ENCODE data around the gene TARS1.

The TARS1 gene

GRCh38 chr5:33440482-33441240 lies at the start of gene TARS1:
TARS1 (plus strand) TSS chr5:33440965; CDS start chr5:33441087, 122 bp downstream.
- Histone ChIP-seq H3K4me3 (ENCODE audit: low read length) (peak within 1 kb of the TSS; percentile 98), H3K4me1 (ENCODE audit: control insufficient read depth, insufficient read depth, low read length) (peaks cover 24% of the 10 kb centered on the region), H3K9ac (ENCODE audit: low read length) (peak within 1 kb of the TSS; percentile 96)

DNA sequence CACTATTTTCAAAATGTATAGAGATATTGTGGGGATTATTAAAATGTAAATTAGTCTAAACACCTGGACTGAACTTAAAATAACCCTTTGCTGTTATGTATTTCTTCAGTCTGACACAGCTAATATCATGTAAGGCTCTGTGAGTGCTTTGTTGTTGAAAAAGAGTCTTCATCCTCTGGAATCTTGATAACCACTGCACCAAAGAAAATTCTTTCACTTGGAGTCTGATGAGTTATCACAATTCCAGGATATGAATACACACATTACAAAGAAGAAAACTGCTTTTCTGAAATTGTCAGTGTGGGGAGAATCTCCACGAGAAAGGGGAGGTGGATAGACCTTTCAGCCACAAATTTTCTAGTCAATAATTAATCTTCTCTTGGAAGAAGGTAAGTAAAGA lies 42.3 kb upstream of the TARS1 start:
- no peak overlapping the region for H3K9ac ChIP-seq (ENCODE audit: low read length)
- H3K27me3 ChIP-seq (ENCODE audit: control insufficient read depth, insufficient read depth, low read length), result no peaks in the 10 kb centered on the region
- H3K27ac ChIP-seq (ENCODE audit: low read depth, low read length), result no peak overlapping the region
- no peaks in the 10 kb centered on the region for H3K36me3 ChIP-seq (ENCODE audit: control insufficient read depth, insufficient read depth, low read length)
- no peak overlapping the region for H3K4me3 ChIP-seq (ENCODE audit: low read length)
- H3K4me1 ChIP-seq (ENCODE audit: control insufficient read depth, insufficient read depth, low read length), result peaks cover 4% of the 10 kb centered on the region

More at GRCh38 chr5:33440482-33441240, at the start of gene TARS1:
- H3K36me3 ChIP-seq (ENCODE audit: control insufficient read depth, insufficient read depth, low read length), result no peaks in the 10 kb centered on the region
- H3K27ac ChIP-seq (ENCODE audit: low read depth, low read length), result peak within 1 kb of the TSS; percentile 99
- H3K27me3 ChIP-seq (ENCODE audit: control insufficient read depth, insufficient read depth, low read length), result no peaks in the 10 kb centered on the region

DNA sequence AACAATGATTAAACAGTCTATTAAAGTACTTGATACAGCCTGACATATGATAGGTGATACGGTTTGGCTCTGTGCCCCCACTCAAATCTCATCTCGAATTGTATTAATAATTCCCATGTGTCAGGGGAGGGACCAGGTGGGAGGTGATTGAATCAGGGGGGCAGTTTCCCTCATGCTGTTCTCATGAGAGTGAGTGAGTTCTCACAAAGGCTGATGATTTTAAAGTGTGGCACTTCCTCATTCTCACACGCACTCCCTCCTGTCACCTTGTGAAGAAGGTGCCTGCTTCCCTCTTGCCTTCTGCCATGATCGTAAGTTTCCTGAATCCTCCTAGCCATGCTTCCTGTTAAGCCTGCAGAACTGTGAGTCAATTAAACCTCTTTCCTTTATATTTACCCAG lies 40.1 kb upstream of the TARS1 start:
- Histone ChIP-seq H3K36me3 (ENCODE audit: control insufficient read depth, insufficient read depth, low read length) (no peaks in the 10 kb centered on the region), H3K4me3 (ENCODE audit: low read length) (no peak overlapping the region), H3K4me1 (ENCODE audit: control insufficient read depth, insufficient read depth, low read length) (peaks cover 4% of the 10 kb centered on the region), H3K9ac (ENCODE audit: low read length) (no peak overlapping the region), H3K27me3 (ENCODE audit: control insufficient read depth, insufficient read depth, low read length) (no peaks in the 10 kb centered on the region), H3K27ac (ENCODE audit: low read depth, low read length) (no peak overlapping the region)

- Histone ChIP-seq H3K4me3 (ENCODE audit: low read length) (no peak overlapping the region), H3K36me3 (ENCODE audit: control insufficient read depth, insufficient read depth, low read length) (no peaks in the 10 kb centered on the region), H3K27me3 (ENCODE audit: control insufficient read depth, insufficient read depth, low read length) (no peaks in the 10 kb centered on the region), H3K27ac (ENCODE audit: low read depth, low read length) (no peak overlapping the region), H3K9ac (ENCODE audit: low read length) (no peak overlapping the region), H3K4me1 (ENCODE audit: control insufficient read depth, insufficient read depth, low read length) (peaks cover 9% of the 10 kb centered on the region)
Observed at GRCh38 chr5:33401482-33402390, 39.0 kb upstream of the TARS1 start.

DNA sequence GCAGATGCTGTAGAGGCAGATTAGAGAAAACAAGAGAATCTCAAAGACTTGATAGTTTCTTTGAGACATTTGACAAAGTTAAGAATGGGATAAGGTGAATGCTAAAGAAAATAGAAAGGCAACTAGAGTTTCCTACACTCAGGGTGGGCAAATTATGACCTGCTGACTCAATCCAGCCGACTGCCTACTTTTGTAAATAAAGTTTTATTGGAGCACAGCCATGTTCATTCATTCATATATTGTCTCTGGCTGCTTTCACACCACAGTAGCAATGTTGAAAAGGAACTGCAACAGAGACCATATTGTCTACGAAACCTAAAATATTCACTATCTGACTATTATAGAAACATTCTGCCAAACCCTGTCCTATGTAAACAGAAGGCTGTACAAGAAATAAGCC lies 37.6 kb upstream of the TARS1 start:
- H3K27me3 ChIP-seq (ENCODE audit: control insufficient read depth, insufficient read depth, low read length), result no peaks in the 10 kb centered on the region
- no peaks in the 10 kb centered on the region for H3K36me3 ChIP-seq (ENCODE audit: control insufficient read depth, insufficient read depth, low read length)
- no peak overlapping the region for H3K4me3 ChIP-seq (ENCODE audit: low read length)
- H3K27ac ChIP-seq (ENCODE audit: low read depth, low read length), result no peak overlapping the region
- H3K9ac ChIP-seq (ENCODE audit: low read length), result no peak overlapping the region
- H3K4me1 ChIP-seq (ENCODE audit: control insufficient read depth, insufficient read depth, low read length), result peaks cover 9% of the 10 kb centered on the region

DNA sequence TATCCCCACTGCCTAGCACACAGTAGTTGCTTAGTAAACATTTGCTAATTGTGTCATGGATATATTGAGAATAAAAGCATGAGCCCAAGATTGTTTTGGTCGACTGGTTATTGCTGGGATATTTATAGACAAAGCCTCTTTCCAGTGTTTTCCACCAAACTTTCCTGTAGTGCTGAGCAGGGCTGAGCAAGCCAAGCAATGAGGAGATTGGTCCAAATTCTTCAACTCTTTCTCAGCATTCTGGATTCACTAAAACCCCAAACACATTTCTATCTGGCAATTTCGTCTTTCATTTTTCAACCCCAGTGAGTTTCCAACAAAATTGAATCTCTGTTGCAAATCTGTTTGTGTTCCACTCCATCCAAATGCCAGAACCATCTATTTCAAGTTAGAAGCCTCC lies 31.9 kb upstream of the TARS1 start:
- Histone ChIP-seq H3K4me1 (ENCODE audit: control insufficient read depth, insufficient read depth, low read length) (peaks cover 24% of the 10 kb centered on the region), H3K36me3 (ENCODE audit: control insufficient read depth, insufficient read depth, low read length) (no peaks in the 10 kb centered on the region), H3K27me3 (ENCODE audit: control insufficient read depth, insufficient read depth, low read length) (no peaks in the 10 kb centered on the region), H3K4me3 (ENCODE audit: low read length) (no peak overlapping the region), H3K9ac (ENCODE audit: low read length) (no peak overlapping the region), H3K27ac (ENCODE audit: low read depth, low read length) (peak overlapping the region; percentile 75)

DNA sequence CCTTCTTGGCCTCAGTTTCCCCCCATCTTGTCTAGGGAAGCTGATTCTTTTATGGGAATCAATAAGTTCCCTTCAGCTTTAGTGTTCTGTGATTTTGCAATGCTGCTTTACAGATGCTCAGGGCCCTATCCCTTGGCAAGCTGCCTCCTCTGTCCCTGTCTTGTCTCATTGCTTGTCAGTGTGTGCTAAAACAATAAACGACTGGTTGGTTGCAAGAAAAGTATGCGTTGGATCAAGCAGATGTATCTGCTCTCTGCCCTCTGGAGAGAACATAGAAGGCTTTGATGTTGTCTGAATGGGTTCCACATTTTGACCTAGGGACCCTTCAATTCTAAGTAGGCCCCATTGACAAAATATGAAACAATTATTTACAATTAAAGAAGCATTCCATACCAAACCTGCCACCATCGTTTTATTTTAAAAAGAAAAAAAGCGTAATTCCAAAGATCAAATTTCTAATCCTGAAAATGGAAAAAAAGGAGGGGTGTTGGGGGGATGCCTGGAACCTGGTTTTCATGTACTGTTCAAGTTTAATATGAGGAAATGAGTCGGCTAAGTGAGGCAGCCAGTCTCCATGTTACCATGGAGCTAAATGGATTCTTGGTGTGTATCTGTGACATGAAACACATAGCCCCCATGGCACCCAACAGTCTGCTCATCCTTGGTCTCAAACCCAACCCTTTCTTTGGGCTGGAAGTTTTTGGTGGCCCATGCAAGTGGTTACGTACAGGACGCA lies 31.2 kb upstream of the TARS1 start:
- Histone ChIP-seq H3K36me3 (ENCODE audit: control insufficient read depth, insufficient read depth, low read length) (no peaks in the 10 kb centered on the region), H3K27me3 (ENCODE audit: control insufficient read depth, insufficient read depth, low read length) (no peaks in the 10 kb centered on the region), H3K27ac (ENCODE audit: low read depth, low read length) (peak overlapping the region; percentile 75), H3K4me1 (ENCODE audit: control insufficient read depth, insufficient read depth, low read length) (peaks cover 24% of the 10 kb centered on the region), H3K9ac (ENCODE audit: low read length) (no peak overlapping the region), H3K4me3 (ENCODE audit: low read length) (no peak overlapping the region)

DNA sequence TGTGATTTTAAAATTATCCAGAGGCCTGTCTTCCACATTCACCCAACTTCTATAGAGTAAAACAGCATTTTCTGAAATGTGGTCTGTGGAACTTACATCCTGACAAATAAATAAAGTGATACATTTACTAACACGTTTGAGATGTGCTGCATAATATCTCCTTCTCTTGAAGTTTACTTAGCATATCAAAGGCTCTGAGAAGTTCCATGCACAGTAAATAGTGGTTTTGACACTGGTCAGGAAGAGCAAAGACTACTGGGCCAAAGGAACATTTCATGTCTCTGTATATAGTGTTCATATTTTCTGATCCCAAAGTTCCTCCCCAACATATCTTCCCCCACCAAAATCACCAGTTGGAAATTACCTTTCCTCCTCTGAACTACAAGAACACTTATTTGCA lies 30.5 kb upstream of the TARS1 start:
- peak overlapping the region; percentile 75 for H3K27ac ChIP-seq (ENCODE audit: low read depth, low read length)
- H3K36me3 ChIP-seq (ENCODE audit: control insufficient read depth, insufficient read depth, low read length), result no peaks in the 10 kb centered on the region
- H3K27me3 ChIP-seq (ENCODE audit: control insufficient read depth, insufficient read depth, low read length), result no peaks in the 10 kb centered on the region

GRCh38 chr5:33411498-33411897 lies 29.3 kb upstream of the TARS1 start:
- Histone ChIP-seq H3K4me3 (ENCODE audit: low read length) (no peak overlapping the region), H3K36me3 (ENCODE audit: control insufficient read depth, insufficient read depth, low read length) (no peaks in the 10 kb centered on the region), H3K4me1 (ENCODE audit: control insufficient read depth, insufficient read depth, low read length) (peaks cover 19% of the 10 kb centered on the region), H3K27me3 (ENCODE audit: control insufficient read depth, insufficient read depth, low read length) (no peaks in the 10 kb centered on the region), H3K9ac (ENCODE audit: low read length) (no peak overlapping the region), H3K27ac (ENCODE audit: low read depth, low read length) (no peak overlapping the region)

More for the DNA sequence above, 30.5 kb upstream of the TARS1 start:
- H3K9ac ChIP-seq (ENCODE audit: low read length), result no peak overlapping the region
- H3K4me1 ChIP-seq (ENCODE audit: control insufficient read depth, insufficient read depth, low read length), result peaks cover 24% of the 10 kb centered on the region
- H3K4me3 ChIP-seq (ENCODE audit: low read length), result no peak overlapping the region

- peaks cover 4% of the 10 kb centered on the region for H3K4me1 ChIP-seq (ENCODE audit: control insufficient read depth, insufficient read depth, low read length)
- H3K27ac ChIP-seq (ENCODE audit: low read depth, low read length), result no peak overlapping the region
- no peak overlapping the region for H3K9ac ChIP-seq (ENCODE audit: low read length)
- no peaks in the 10 kb centered on the region for H3K36me3 ChIP-seq (ENCODE audit: control insufficient read depth, insufficient read depth, low read length)
- H3K27me3 ChIP-seq (ENCODE audit: control insufficient read depth, insufficient read depth, low read length), result no peaks in the 10 kb centered on the region
- H3K4me3 ChIP-seq (ENCODE audit: low read length), result no peak overlapping the region
Observed at GRCh38 chr5:33415811-33416354, 24.9 kb upstream of the TARS1 start.

DNA sequence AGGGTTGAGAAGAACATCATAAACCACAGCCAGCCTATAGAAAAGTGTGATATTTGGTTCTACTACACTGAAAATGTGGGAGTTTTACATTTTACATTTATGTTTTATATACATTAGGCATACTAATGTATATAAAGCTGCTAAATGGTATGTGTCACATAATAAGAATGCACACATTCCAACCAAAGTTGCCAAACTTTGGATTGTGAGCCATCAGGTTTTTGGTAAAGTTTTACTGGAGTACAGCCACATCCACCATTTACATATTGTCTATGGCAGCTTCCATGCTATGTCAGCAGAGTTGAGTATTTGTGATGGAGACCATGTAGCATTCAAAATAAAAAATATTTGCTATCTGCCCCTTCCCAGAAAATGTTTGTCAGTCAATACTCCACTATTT lies 23.1 kb upstream of the TARS1 start:
- no peak overlapping the region for H3K27ac ChIP-seq (ENCODE audit: low read depth, low read length)
- H3K9ac ChIP-seq (ENCODE audit: low read length), result no peak overlapping the region
- peaks cover 4% of the 10 kb centered on the region for H3K4me1 ChIP-seq (ENCODE audit: control insufficient read depth, insufficient read depth, low read length)
- no peaks in the 10 kb centered on the region for H3K36me3 ChIP-seq (ENCODE audit: control insufficient read depth, insufficient read depth, low read length)
- no peaks in the 10 kb centered on the region for H3K27me3 ChIP-seq (ENCODE audit: control insufficient read depth, insufficient read depth, low read length)
- no peak overlapping the region for H3K4me3 ChIP-seq (ENCODE audit: low read length)

DNA sequence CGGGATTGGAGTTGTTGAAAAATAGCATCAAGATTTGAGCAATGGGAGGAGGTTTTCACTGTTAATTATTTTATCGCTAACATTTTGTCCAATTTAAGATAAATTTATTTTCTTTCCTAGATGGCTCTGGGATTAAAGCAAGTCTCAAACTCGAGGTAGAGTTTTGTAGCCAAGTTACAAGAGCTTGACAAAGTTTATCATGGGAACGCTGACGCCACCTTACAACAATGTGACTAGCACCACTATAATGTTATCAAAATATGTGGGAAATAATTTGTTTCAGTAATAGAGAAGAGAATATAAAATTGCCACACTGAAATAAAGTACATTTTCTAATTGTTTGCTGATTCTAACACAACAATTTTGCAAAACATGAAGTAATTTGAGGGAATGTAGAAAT lies 19.8 kb upstream of the TARS1 start:
- no peak overlapping the region for H3K4me3 ChIP-seq (ENCODE audit: low read length)
- H3K36me3 ChIP-seq (ENCODE audit: control insufficient read depth, insufficient read depth, low read length), result no peaks in the 10 kb centered on the region
- H3K27ac ChIP-seq (ENCODE audit: low read depth, low read length), result no peak overlapping the region
- H3K4me1 ChIP-seq (ENCODE audit: control insufficient read depth, insufficient read depth, low read length), result no peaks in the 10 kb centered on the region
- H3K27me3 ChIP-seq (ENCODE audit: control insufficient read depth, insufficient read depth, low read length), result no peaks in the 10 kb centered on the region
- H3K9ac ChIP-seq (ENCODE audit: low read length), result no peak overlapping the region

Data from rectal smooth muscle tissue (tissue), 1 donor.